SJCRH30 (cell line): Measurements from ENCODE around the gene GLRA3. TPM values are rescaled to one million over a fixed set of nuclear protein-coding genes. Genes with fewer than 3 reads are reported as not detected.

Experiments
- DNase-seq, 2 experiments: peaks; one replicate each; pipeline ENCODE4 v3.0.0-alpha.2; 2015 to 2020
- H3K27ac ChIP-seq: fragments of 250-450 bp; sonication (Bioruptor Pico); 2 replicates; pipeline ENCODE4 v1.5.1; 2020; ENCODE audit warnings: mild to moderate bottlenecking, moderate library complexity
- H3K27me3 ChIP-seq: fragments of 250-450 bp; sonication (Bioruptor Pico); 2 replicates; pipeline ENCODE4 v1.5.1; 2020; ENCODE audit warnings: mild to moderate bottlenecking, moderate library complexity
- H3K36me3 ChIP-seq: fragments of 250-450 bp; sonication (Bioruptor Pico); 2 replicates; pipeline ENCODE4 v1.5.1; 2020; ENCODE audit warnings: mild to moderate bottlenecking, moderate library complexity
- H3K4me1 ChIP-seq: fragments of 250-450 bp; sonication (Bioruptor Pico); 2 replicates; pipeline ENCODE4 v1.5.1; 2020; ENCODE audit warnings: mild to moderate bottlenecking, moderate library complexity
- H3K4me3 ChIP-seq: fragments of 250-450 bp; sonication (Bioruptor Pico); 2 replicates; pipeline ENCODE4 v1.5.1; 2020; ENCODE audit warnings: mild to moderate bottlenecking, moderate library complexity
- H3K9me3 ChIP-seq: fragments of 250-450 bp; sonication (Bioruptor Pico); replicated peaks from 2 replicates; pipeline ENCODE4 v1.5.1; 2020; ENCODE audit warnings: mild to moderate bottlenecking, moderate library complexity
- total RNA-seq: library from RNA; depleted of rRNA; stranded (reverse); fragments of >200 nt; shearing (Covaris generic); gene quantifications from 2 replicates; pipeline ENCODE4 v1.2.3, GENCODE V29; 2014

The GLRA3 gene
- total RNA-seq, 1 experiment from 2014 or later, result not detected

DNA sequence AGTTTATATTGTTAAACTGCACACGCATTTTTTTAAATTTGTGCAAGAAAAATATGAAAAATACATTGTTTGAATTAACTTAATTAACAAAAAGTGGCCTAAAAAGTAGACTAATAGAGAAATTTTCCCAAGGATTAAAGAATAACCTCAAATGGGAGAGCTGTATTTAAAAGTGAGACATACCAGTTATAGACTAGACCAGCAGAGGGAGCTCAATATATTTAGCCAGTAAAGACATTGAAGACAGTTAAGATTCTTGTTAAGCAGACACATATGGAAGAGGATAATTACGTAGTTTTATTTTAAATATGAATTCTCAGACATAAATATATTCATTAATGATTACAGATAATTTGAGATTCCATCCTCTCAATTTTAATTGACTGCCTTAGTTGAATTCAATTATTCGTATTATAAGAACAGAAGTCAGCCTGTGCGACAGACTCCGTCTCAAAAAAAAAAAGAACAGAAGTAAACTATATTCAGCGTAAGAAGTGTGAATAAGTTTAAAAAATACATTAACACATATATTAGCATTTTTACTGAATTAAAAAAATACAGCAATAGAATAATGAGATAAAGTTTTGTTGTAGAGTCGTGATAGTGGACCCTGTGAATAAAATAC lies 64.8 kb downstream of the GLRA3 start:
- peak in 1 of 2 experiments; percentile 55 for DNase-seq
- Histone ChIP-seq H3K36me3 (no peaks in the 10 kb centered on the region), H3K9me3 (no peaks in the 10 kb centered on the region), H3K4me3 (no peak overlapping the region), H3K27ac (no peak overlapping the region), H3K27me3 (no peaks in the 10 kb centered on the region), H3K4me1 (no peaks in the 10 kb centered on the region)

DNA sequence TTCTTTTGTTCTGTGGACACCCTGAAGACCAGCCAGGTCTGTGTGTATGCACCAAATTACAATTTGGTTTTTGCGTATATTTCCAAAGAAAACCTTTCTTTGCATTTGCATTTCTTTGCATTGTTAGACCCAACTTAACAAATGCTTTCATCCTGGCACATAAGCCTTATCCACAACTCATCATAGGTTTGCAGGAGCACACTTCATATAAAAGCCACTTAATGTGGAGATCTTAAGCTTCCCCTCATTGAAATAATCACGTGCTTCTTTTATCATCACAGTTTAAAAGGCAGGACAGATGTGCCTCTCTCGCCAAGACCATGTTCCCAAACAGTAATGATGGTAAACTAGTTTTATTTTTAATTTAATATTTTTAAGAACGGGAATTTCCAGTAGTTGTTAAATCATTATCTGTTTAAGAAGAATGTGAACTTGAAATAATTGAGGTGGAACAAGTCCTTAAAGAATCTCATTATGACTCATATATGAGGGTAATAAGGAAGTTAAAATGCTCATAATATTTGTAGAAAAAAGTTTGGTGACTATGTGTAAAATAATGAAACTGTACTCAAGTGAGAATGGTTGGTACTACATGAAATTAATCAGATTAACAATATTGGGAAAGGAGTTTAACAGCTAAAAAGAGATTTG lies 65.5 kb downstream of the GLRA3 start:
- Histone ChIP-seq H3K9me3 (no peaks in the 10 kb centered on the region), H3K4me1 (no peaks in the 10 kb centered on the region), H3K36me3 (no peaks in the 10 kb centered on the region), H3K4me3 (no peak overlapping the region), H3K27ac (no peak overlapping the region), H3K27me3 (no peaks in the 10 kb centered on the region)
- no peak for DNase-seq

DNA sequence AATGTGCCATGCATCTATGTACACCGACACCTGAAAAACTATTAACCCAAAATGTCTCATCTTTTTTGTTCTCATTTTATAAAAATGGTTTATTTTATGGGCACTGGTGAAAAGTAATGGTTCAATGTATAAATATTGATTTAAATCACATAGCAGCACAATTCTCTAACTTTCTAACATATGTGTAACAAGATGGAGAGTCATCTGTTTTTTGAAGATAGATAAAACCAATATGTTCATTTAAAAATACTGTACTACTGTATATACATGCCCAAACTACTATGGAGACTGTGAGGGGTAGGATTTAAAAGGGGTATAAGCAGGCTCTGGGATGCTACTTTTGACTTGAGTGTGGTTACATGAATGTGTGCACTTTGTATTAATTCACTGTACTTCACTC lies 67.6 kb downstream of the GLRA3 start:
- no peaks in the 10 kb centered on the region for H3K4me1 ChIP-seq
- H3K27me3 ChIP-seq, result no peaks in the 10 kb centered on the region

DNA sequence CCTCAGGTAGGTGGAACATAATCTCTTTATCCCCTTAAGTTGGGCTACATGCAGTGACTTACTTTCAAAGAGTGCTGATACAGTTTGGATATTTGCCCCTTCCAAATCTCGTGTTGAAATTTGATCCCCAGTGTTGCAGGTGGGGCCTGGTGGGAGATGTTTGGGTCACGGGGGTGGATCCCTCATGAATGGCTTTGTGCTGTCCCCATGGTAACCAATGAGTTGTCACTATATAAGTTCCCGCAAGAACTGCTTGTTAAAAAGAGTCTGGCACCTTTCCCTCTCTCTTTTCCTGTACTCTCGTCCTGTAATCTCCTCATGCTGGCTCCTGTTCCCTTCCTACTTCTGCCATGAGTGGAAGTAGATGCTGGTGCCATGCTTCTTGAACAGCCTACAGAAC lies 71.3 kb downstream of the GLRA3 start:
- no peaks in the 10 kb centered on the region for H3K9me3 ChIP-seq
- H3K27ac ChIP-seq, result no peak overlapping the region
- H3K27me3 ChIP-seq, result no peaks in the 10 kb centered on the region
- no peak overlapping the region for H3K4me3 ChIP-seq
- H3K36me3 ChIP-seq, result no peaks in the 10 kb centered on the region
- no peak for DNase-seq
- no peaks in the 10 kb centered on the region for H3K4me1 ChIP-seq

More for the DNA sequence above, 67.6 kb downstream of the GLRA3 start:
- H3K27ac ChIP-seq, result no peak overlapping the region
- no peaks in the 10 kb centered on the region for H3K36me3 ChIP-seq
- no peaks in the 10 kb centered on the region for H3K9me3 ChIP-seq
- no peak overlapping the region for H3K4me3 ChIP-seq
- no peak for DNase-seq

DNA sequence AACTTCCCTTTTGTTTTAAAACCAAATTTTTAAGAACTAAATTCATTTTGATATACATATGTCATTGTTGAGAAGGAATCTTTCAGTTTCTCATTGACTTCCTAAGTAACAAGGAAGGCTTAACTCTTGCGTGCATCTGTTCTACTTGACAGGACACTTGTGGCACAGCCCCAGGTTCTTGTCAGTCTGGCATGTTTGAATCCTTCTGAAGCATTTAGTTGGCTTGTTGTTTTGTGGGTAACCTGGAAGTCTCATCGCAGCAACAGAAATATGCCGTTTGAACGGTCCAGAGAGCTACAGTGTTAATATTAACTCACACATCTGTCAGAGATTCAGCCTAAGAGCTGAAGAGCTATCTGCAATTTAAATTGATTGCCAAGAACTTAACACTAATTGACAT lies 76.0 kb downstream of the GLRA3 start:
- no peak for DNase-seq
- no peaks in the 10 kb centered on the region for H3K36me3 ChIP-seq
- no peak overlapping the region for H3K4me3 ChIP-seq
- no peaks in the 10 kb centered on the region for H3K27me3 ChIP-seq
- H3K27ac ChIP-seq, result no peak overlapping the region
- no peaks in the 10 kb centered on the region for H3K9me3 ChIP-seq
- no peaks in the 10 kb centered on the region for H3K4me1 ChIP-seq

DNA sequence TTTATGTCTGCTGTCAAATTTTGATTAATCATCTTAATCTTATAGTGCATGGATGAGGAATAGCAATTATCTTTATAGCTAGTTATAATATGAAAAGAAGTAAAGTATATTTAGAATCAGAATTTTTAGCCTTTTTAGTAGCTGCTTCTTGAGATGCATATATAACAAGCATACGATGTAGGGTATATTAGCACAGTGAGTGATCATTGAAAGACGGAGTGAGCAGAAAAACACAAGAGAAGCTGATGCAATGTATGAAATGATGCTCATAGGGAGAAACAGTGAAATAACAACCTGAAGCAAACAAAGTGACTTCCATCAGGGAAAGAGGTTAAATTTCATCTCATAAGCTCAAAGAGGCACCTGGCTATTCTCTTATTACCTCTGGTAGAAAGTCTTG lies 77.0 kb downstream of the GLRA3 start:
- DNase-seq, result no peak
- H3K9me3 ChIP-seq, result no peaks in the 10 kb centered on the region

DNA sequence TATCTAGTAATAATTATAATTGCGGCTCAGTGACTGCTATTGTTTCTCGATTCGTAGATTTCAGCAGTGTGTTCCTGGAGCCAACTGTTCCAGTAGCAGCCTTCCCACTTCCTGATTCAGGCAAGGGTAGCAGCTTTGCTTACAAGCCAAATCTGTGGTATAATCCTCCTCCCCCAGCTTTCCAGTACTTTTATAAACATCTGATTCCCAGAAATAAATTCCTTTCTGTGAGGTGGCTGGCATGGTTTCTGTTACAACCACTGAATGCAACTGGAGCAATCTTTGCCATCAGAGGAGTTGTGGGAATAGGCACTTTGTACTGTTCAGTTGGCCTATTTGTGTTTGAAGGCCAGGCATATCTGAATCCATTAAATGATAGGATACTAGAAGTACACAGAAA lies 80.0 kb downstream of the GLRA3 start:
- no peak for DNase-seq
- no peaks in the 10 kb centered on the region for H3K36me3 ChIP-seq
- no peak overlapping the region for H3K27ac ChIP-seq
- no peaks in the 10 kb centered on the region for H3K4me1 ChIP-seq
- H3K27me3 ChIP-seq, result no peaks in the 10 kb centered on the region
- H3K4me3 ChIP-seq, result no peak overlapping the region
- no peaks in the 10 kb centered on the region for H3K9me3 ChIP-seq

More for the DNA sequence above, 77.0 kb downstream of the GLRA3 start:
- no peaks in the 10 kb centered on the region for H3K27me3 ChIP-seq
- no peak overlapping the region for H3K4me3 ChIP-seq
- H3K36me3 ChIP-seq, result no peaks in the 10 kb centered on the region
- no peaks in the 10 kb centered on the region for H3K4me1 ChIP-seq
- H3K27ac ChIP-seq, result no peak overlapping the region

DNA sequence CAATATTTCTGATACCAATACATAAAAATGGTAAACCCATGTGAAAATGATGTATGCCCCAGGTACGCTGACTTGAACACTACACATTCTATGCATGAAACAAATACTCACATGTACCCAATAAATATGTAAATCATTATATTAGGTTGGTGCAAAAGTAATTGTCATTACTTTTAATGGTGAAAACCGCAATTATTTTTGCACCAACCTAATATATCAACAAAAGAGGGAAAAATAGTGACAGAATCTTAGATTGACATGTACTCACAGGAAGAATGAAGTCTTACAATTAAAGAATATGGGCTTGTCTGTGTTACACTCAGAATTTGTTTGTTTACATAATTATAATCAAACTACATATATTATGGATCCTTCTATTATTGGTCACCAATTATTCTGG lies 82.3 kb downstream of the GLRA3 start:
- Histone ChIP-seq H3K36me3 (no peaks in the 10 kb centered on the region), H3K9me3 (no peaks in the 10 kb centered on the region), H3K4me3 (no peak overlapping the region), H3K27ac (no peak overlapping the region), H3K27me3 (no peaks in the 10 kb centered on the region), H3K4me1 (no peaks in the 10 kb centered on the region)
- DNase-seq, result no peak

DNA sequence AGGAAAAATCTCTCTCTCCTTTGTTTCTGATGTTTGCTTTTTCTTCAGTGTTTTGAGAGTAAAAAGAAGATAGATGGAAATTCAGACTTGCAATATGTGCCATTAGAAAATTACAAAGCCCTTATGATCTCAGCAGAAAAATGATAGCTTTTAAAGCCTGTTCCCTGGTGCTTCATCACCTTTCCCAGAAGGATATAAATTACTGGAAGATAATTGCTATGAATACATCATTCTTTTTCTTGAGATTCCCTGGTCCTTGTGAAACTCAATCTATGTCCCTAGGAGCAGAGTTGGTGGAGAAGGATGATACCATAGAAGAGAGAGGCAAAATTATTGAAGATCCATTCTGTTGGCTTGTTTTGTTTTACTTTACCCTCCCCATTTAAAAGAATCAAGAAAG lies 86.5 kb downstream of the GLRA3 start:
- H3K4me1 ChIP-seq, result no peaks in the 10 kb centered on the region
- DNase-seq, result no peak
- no peaks in the 10 kb centered on the region for H3K9me3 ChIP-seq
- H3K4me3 ChIP-seq, result no peak overlapping the region
- no peaks in the 10 kb centered on the region for H3K36me3 ChIP-seq
- no peaks in the 10 kb centered on the region for H3K27me3 ChIP-seq
- no peak overlapping the region for H3K27ac ChIP-seq

DNA sequence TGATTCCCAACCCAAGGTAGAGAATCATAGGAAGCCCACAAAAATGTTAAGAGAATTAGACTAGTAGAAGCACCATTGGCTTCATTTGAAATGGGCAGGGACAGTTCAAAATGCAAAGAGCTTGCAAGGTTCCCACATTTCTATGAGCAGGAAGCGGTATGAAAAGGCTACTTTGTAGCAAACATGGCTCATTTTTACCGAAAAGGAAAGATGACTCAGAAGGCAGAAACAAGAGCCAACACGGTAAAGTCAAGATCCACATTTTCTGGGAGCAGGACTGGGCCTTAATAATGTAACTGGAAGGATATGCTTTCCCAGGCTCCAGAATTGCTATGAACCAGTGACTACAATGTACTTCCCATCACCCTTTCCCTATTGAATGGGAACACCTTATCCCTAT lies 89.5 kb downstream of the GLRA3 start:
- H3K27ac ChIP-seq, result no peak overlapping the region
- no peaks in the 10 kb centered on the region for H3K9me3 ChIP-seq
- H3K4me3 ChIP-seq, result no peak overlapping the region
- no peaks in the 10 kb centered on the region for H3K27me3 ChIP-seq
- no peak for DNase-seq
- no peaks in the 10 kb centered on the region for H3K4me1 ChIP-seq
- H3K36me3 ChIP-seq, result no peaks in the 10 kb centered on the region

DNA sequence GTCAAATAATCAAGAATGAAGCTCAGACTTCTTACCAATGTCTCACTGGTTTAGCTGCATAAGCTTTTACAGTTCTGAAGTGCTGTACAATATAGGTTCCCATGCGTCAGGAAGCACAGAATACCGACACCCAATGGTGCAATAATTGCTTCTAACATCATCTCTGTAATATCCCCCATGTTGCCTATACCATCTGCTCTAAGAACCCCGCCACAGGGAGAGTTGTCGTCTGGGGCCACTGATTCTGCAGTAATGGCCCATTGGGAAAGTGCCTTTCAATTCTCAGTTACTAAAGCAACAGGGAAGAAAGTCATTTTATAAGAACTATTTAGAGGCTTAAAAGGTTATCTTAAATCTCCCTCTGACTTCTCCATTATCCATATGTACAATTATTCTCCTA lies 94.9 kb downstream of the GLRA3 start:
- DNase-seq, result no peak
- H3K4me1 ChIP-seq, result no peaks in the 10 kb centered on the region
- no peaks in the 10 kb centered on the region for H3K36me3 ChIP-seq

DNA sequence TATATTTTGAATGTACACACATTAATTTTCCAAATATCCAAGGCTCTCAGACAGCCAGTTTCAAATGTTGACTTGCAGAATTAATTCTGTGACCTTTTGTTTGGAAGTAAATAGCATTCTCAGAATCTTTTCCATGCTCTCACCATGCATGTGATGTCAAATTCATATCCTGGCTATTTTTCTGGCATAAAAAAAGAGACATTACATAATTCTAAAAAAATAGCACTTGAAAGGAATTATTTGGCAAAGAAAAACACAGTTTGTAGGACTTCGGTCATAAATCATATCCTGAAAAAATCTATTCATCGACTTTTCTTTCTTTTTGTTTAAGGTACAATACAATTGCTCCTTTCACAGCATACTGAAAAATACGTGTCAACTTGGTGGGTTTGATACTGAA lies 111.2 kb downstream of the GLRA3 start:
- Histone ChIP-seq H3K27ac (no peak overlapping the region), H3K9me3 (no peaks in the 10 kb centered on the region), H3K36me3 (no peaks in the 10 kb centered on the region), H3K4me3 (no peak overlapping the region), H3K27me3 (no peaks in the 10 kb centered on the region), H3K4me1 (no peaks in the 10 kb centered on the region)
- no peak for DNase-seq

More for the DNA sequence above, 94.9 kb downstream of the GLRA3 start:
- Histone ChIP-seq H3K4me3 (no peak overlapping the region), H3K9me3 (no peaks in the 10 kb centered on the region), H3K27me3 (no peaks in the 10 kb centered on the region), H3K27ac (no peak overlapping the region)

DNA sequence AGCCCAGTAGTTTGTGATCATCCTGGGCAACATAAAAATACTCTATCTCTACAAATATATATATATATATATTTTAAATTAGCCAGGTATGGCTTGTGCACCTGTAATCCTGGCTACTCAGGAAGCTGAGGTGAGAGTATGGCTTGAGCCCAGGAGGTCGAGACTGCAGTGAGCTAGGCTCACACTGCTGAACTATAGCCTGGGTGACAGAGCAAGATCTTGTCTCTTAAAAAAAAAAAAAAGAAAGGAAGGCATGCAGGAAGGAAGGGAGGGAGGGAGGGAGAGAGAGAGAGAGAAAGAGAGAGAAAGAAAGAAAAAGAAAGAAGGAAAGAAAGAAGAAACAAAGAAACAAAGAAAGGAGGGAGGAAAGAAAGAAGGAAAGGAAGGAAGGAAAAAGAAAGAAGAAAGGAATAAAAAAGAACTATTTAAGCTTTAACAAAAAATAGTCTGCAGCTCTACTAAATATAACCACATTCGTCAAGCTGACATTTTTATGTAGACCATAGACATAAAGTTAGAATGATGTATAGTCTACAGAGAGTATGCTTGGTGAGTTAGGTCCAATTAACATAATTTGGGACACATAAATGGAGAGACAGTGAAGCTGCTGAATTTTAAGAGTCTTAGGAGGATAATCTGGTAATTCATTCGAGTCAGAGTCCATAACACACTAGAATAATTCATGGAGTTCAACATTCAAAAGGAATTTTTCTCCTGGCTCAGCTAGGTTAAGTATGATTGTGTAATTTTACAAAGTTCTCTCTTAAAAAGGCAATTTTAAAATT lies 111.9 kb downstream of the GLRA3 start:
- Histone ChIP-seq H3K4me1 (no peaks in the 10 kb centered on the region), H3K9me3 (no peaks in the 10 kb centered on the region), H3K36me3 (no peaks in the 10 kb centered on the region), H3K27me3 (no peaks in the 10 kb centered on the region), H3K27ac (no peak overlapping the region), H3K4me3 (no peak overlapping the region)
- DNase-seq, result no peak

DNA sequence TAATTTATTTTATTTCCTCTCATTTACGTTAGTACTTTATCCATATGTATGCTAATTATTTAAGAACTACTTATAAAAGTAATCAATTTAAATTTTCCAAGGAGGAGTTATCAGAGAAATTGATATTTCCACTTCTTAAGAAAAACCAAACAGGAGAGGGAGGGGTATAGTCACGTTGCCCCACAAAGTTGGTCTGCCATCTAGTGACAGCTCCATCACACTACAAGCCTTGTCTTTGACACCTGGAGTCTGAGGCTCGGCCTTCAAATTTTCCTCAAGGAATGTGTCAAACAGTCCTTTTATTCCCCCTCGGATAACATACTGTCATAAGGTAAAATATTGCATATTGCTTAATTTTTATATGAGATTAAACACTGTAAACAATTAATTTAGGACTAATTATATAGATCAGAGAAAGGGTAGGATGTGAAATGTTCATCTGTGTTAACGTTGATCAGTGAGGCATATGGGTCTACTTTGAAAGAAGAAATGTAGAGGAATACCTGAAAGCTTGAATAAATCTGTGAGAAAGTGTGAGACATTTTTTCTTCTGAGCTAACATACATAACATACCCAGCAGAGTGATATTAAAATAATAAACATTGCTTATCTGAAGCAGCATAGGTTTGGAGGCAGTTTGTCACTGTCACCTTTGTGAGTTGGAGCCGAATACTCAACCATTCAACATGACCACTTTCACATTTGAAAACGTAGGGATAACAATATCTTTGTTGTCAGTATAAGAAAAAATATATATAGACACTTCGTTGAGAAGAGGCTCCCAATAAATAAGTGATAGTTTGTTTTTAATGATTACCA lies 114.4 kb downstream of the GLRA3 start:
- Histone ChIP-seq H3K4me3 (no peak overlapping the region), H3K9me3 (no peaks in the 10 kb centered on the region), H3K27ac (no peak overlapping the region), H3K4me1 (no peaks in the 10 kb centered on the region), H3K27me3 (no peaks in the 10 kb centered on the region), H3K36me3 (no peaks in the 10 kb centered on the region)
- peak; percentile 7 to 56 for DNase-seq

DNA sequence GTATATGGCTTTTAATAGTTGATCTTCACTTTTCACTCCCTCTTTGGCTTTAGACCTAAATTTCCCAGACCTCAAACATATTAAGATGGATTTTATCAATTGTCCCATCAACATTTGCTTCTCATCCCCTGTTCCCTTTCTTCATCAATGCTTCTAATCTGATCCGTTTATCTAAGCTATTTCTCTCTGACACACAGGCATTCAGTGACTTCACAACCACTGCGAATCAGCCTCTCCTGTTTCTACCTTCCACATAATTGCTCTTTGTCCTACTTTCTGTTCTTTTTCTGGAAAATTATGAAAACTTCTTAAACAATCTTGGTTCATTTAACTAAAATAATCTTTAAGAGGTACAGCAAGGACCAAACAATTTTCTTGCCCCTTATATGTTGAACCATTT lies 115.2 kb downstream of the GLRA3 start:
- Histone ChIP-seq H3K4me1 (no peaks in the 10 kb centered on the region), H3K27me3 (no peaks in the 10 kb centered on the region)

More for the DNA sequence above, 115.2 kb downstream of the GLRA3 start:
- DNase-seq, result peak in 1 of 2 experiments; percentile 2
- Histone ChIP-seq H3K9me3 (no peaks in the 10 kb centered on the region), H3K4me3 (peak overlapping the region; percentile 17; the same call in 1 of the 2 replicates), H3K36me3 (no peaks in the 10 kb centered on the region), H3K27ac (no peak overlapping the region; the same call in 1 of the 2 replicates)
